Heart right ventricle (tissue), 16 donors: ENCODE results near the gene NTRK2. TPM values are rescaled to one million over a fixed set of nuclear protein-coding genes. Genes with fewer than 3 reads are reported as not detected.
A peak's percentile ranks its signal among the peaks of the same experiment; 100 is the strongest.
"Not testable (repeated sequence)": the region's sequence is repeated elsewhere in the genome, so short reads cannot be mapped to it uniquely, and the experiment has no call there.

Source experiments
- ATAC-seq, 8 donors: fragments of 200-7000 bp; cut with Tn5 transposase; one replicate each; pipeline ENCODE4 v1.9.1; 2020; ENCODE audit warnings: mild to moderate bottlenecking in 8 of 8, moderate library complexity in 8 of 8, moderate number of reproducible peaks in 1 of 8
- DNase-seq, 2 donors: peaks; one replicate each; pipeline ENCODE4 v3.0.0-alpha.2; 2020
- H3K27ac ChIP-seq, 10 donors: fragments of 200-600 bp; sonication (generic) in 2 of 10; one replicate each; pipeline versions ENCODE4 v1.5.0 to v1.8.0; 2020 to 2022; ENCODE audit warnings: mild to moderate bottlenecking in 3 of 10
- H3K27me3 ChIP-seq, 7 donors: fragments of 200-600 bp; one replicate each; pipeline ENCODE4 v1.8.0; 2021 to 2022; ENCODE audit warnings: mild to moderate bottlenecking in 2 of 7
- H3K36me3 ChIP-seq, 9 donors: fragments of 200-600 bp; sonication (generic) in 1 of 9; one replicate each; pipeline versions ENCODE4 v1.5.0 to v1.8.0; 2020 to 2022; ENCODE audit warnings: mild to moderate bottlenecking in 2 of 9
- H3K4me1 ChIP-seq, 9 donors: fragments of 200-600 bp; sonication (generic) in 1 of 9; one replicate each; pipeline versions ENCODE4 v1.5.0 to v1.8.0; 2020 to 2022; ENCODE audit warnings: mild to moderate bottlenecking in 4 of 9
- H3K4me3 ChIP-seq, 10 donors: fragments of 200-600 bp; sonication (generic) in 2 of 10; one replicate each; pipeline versions ENCODE4 v1.5.0 to v1.8.0; 2020 to 2022; ENCODE audit warnings: mild to moderate bottlenecking in 7 of 10, moderate library complexity in 2 of 10
- H3K9me3 ChIP-seq, 11 donors: fragments of 200-600 bp in 10 of 11; sonication (generic) in 2 of 11; one replicate each; pipeline versions ENCODE4 v1.5.0 to v1.8.0; 2013 to 2022; ENCODE audit warnings: mild to moderate bottlenecking in 2 of 11, control low read depth in 1 of 11, moderate library complexity in 1 of 11
- CTCF ChIP-seq, 9 donors: fragments of 200-600 bp; sonication (generic) in 2 of 9; IDR thresholded peaks; one replicate each; pipeline versions ENCODE4 v1.5.0 to v1.8.0; 2021 to 2022; ENCODE audit warnings: antibody characterized with exemption in 9 of 9, mild to moderate bottlenecking in 5 of 9, moderate library complexity in 1 of 9
- WGBS, 2 donors: extraction: QIAGEN DNeasy Blood & Tissue Kit; methylation state at CpG; one replicate each; pipeline ENCODE4 v1.1.7; 2013; ENCODE audit warnings: inconsistent platforms in 1 of 2; 5-methylcytosine and 5-hydroxymethylcytosine counted together
- intact Hi-C, 10 donors: fragments of 100-400 bp; cut with DNase I; formaldehyde crosslinking; loops; one replicate each; pipeline versions ENCODE4 v1.11.1 to v1.14.2; 2022
- polyA plus RNA-seq, 2 donors: library from polyadenylated mRNA; stranded (reverse); fragments of 200-250 nt; gene quantifications; one replicate each; pipeline ENCODE4 v1.2.3, GENCODE V29; 2013
- total RNA-seq, 10 donors: library from RNA; stranded (reverse); fragmentation: NEBNext Ultra II Directional in 3 of 10; extraction: Animal tissue kit (Norgen Biotek cat#: 25700) in 3 of 10; gene quantifications; one replicate each; pipeline versions ENCODE4 v1.2.1 to v1.2.4, GENCODE V29; 2021 to 2023
- donor health status: Arrhythmogenic right ventricular cardiomyopathy.
- donor health status: ischemic (EF 13 %, LVEDD 7.1; RV severe dilation, severe dysfunction).
- donor health status: healthy with polysubstance abuse.
- donor health status: DM: no; HTN: yes; CAD: no.
- donor health status: DM: no; HTN: no; CAD: no.
- donor health status: ischemic (EF 25% LVEDD 6.9; RV normal size, moderate dysfunction).
- donor health status: ischemic (EF 25% LVEDD 5.7; RV mildly dilated, moderate dysfunction).
- donor health status: healthy.
- donor health status: DM: yes; HTN: yes; CAD: no.
- donor health status: Ischemic cardiomyopathy.
- donor health status: ischemic (EF 35%, LVEDD 5.7; RV mildly dilated, moderate dysfunction).
- donor health status: nonischemic (EF 11% LVEDD 7.7; RV severe dilation, severe dysfunction).
- donor health status: DM: yes; HTN: yes; CAD: no.
- donor health status: PGD.
- donor health status: ischemic (EF 29% LVEDD 5.4; RV normal size, mild dysfunction).
- donor health status: nonischemic (EF 23%, LVEDD 6.1; RV moderate dilation, normal function).

Gene NTRK2
- total and polyA plus RNA-seq, 12 donors, result 1.8 to 7.7 (median 3.0) TPM

GRCh38 chr9:84893419-84894128 is 224.0 kb downstream of the NTRK2 start:
- intact Hi-C loops, result no loop called here
- 26 to 41% methylated on average over 13 of the region's 13 CpGs for WGBS, 2 donors
- ATAC-seq, result peak in 4 of 8 donors; percentile 22 to 61 (median 43)
- TF ChIP-seq CTCF (IDR thresholded peaks at IDR 0.05), result no peak
- Histone ChIP-seq H3K4me1 (peaks cover 0 to 40% (median 0%) of the 10 kb centered on the region in 9 donors), H3K4me3 (no peak overlapping the region), H3K27me3 (no peaks in the 10 kb centered on the region), H3K9me3 (no peaks in the 10 kb centered on the region), H3K27ac (no peak overlapping the region), H3K36me3 (no peaks in the 10 kb centered on the region)
- DNase-seq, result no peak

DNA sequence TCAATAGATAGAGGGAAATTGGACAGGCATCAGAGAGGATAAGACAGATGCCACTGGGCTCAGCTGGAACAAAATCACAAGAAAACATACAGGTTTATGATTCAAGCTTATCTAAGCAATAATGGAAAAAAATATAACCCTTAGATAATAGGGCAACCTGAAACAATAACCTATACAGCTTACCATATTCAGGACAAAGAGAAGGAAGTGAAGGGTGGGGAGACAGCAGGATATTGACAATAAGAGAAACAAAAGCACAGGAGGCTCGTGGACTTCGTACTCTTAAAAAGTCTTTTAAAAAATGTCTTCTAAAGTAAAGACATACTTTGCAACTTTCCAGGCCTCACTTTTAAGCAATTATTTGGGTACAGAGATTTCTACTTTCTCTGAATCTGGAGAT is 225.3 kb downstream of the NTRK2 start:
- Histone ChIP-seq H3K4me3 (no peak overlapping the region), H3K4me1 (peaks cover 0 to 40% (median 0%) of the 10 kb centered on the region in 9 donors), H3K27me3 (no peaks in the 10 kb centered on the region), H3K9me3 (no peaks in the 10 kb centered on the region), H3K27ac (no peak overlapping the region), H3K36me3 (no peaks in the 10 kb centered on the region)
- 56 to 75% methylated on average over 2 of the region's 2 CpGs for WGBS, 2 donors
- TF ChIP-seq CTCF (IDR thresholded peaks at IDR 0.05), result no peak
- intact Hi-C loops, result no loop called here
- ATAC-seq (peak in 1 of 8 donors; percentile 21), DNase-seq (no peak)

- H3K27me3 ChIP-seq, result no peaks in the 10 kb centered on the region
- no peak overlapping the region for H3K4me3 ChIP-seq
- peaks cover 0 to 22% (median 0%) of the 10 kb centered on the region in 9 donors for H3K4me1 ChIP-seq
- WGBS, 2 donors, result 89% methylated on average over 7 of the region's 7 CpGs
- no peak for TF ChIP-seq CTCF (IDR thresholded peaks at IDR 0.05)
- intact Hi-C loops, result no loop called here
- no peaks in the 10 kb centered on the region for H3K36me3 ChIP-seq
- ATAC-seq, result peak in 1 of 8 donors; percentile 28
- no peak overlapping the region for H3K27ac ChIP-seq
- H3K9me3 ChIP-seq, result no peaks in the 10 kb centered on the region
- DNase-seq, result no peak
These were observed 228.0 kb downstream of the NTRK2 start for GRCh38 chr9:84897362-84898094.

DNA sequence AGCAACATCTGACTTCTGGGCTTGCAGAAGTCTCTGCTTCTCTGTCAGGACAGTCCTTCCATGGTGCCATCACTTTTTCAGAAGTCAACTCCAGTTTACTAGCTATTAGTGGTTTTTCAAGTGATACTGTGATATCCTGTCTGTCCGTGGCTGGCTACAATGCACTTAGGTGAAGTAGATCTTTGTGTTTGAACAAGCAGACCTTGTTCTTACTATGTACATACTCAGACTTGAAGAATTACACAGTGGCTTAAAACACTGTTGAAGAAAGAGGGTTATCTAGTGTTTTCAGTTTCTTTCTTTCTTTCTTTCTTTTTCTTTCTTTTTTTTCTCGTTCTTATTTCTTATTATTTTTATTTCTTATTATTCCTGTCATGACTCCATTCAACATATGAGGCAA is 228.7 kb downstream of the NTRK2 start:
- 76% methylated on average over 2 of the region's 2 CpGs for WGBS, 2 donors
- no peak for ATAC-seq
- Histone ChIP-seq H3K27ac (no peak overlapping the region), H3K4me1 (peaks cover 0 to 18% (median 0%) of the 10 kb centered on the region in 9 donors), H3K4me3 (no peak overlapping the region), H3K36me3 (no peaks in the 10 kb centered on the region), H3K27me3 (no peaks in the 10 kb centered on the region), H3K9me3 (no peaks in the 10 kb centered on the region)
- DNase-seq, result no peak
- TF ChIP-seq CTCF (IDR thresholded peaks at IDR 0.05), result no peak
- intact Hi-C loops, result no loop called here

- intact Hi-C loops, H3K9me3 ChIP-seq, H3K4me3 ChIP-seq, H3K36me3 ChIP-seq, H3K27me3 ChIP-seq, H3K27ac ChIP-seq, ATAC-seq, DNase-seq: not testable (repeated sequence)
- 63 to 70% methylated on average over 6 of the region's 6 CpGs for WGBS, 2 donors
- peaks cover 0 to 14% (median 0%) of the 10 kb centered on the region in 9 donors for H3K4me1 ChIP-seq
These were observed 229.1 kb downstream of the NTRK2 start for GRCh38 chr9:84898618-84899017.
